Pancreas (tissue), 10 donors: ENCODE data around the gene TSPYL1. TPM values are rescaled to one million over a fixed set of nuclear protein-coding genes. Genes with fewer than 3 reads are reported as not detected.

Source experiments
- ATAC-seq, 4 donors: fragments of 200-7000 bp; cut with Tn5 transposase; one replicate each; pipeline versions ENCODE4 v1.8.0 to v1.9.1; 2020; ENCODE audit warnings: mild to moderate bottlenecking in 4 of 4, moderate library complexity in 4 of 4
- DNase-seq, 6 donors: peaks; one replicate each; pipeline ENCODE4 v3.0.0-alpha.2; 2020
- FAIRE-seq: peaks from 2 replicates; lab custom pipeline; 2012; peaks lifted over from hg19 to GRCh38; lab: Jason Lieb, UNC
- H3K27ac ChIP-seq, 4 donors: fragments of 200-600 bp; sonication (generic); 1 replicate in 3 of 4; 2 replicates in 1 of 4; pipeline versions ENCODE4 v1.5.0 to v1.8.0; 2020
- H3K27me3 ChIP-seq, 4 donors: fragments of 200-600 bp; one replicate each; pipeline ENCODE4 v1.8.0; 2021
- H3K36me3 ChIP-seq, 3 donors: fragments of 200-600 bp; sonication (generic) in 1 of 3; one replicate each; pipeline versions ENCODE4 v1.5.0 to v1.8.0; 2020 to 2021
- H3K4me1 ChIP-seq, 3 donors: fragments of 200-600 bp; one replicate each; pipeline ENCODE4 v1.8.0; 2021
- H3K4me3 ChIP-seq, 4 donors: fragments of 200-600 bp; sonication (generic) in 2 of 4; one replicate each; pipeline versions ENCODE4 v1.5.0 to v1.8.0; 2020 to 2021
- H3K9me3 ChIP-seq, 4 donors: fragments of 200-600 bp; one replicate each; pipeline ENCODE4 v1.8.0; 2021
- WGBS, 2 donors: extraction: QIAGEN DNeasy Blood & Tissue Kit; methylation state at CpG; one replicate each; pipeline ENCODE4 v1.1.7; 2013; 5-methylcytosine and 5-hydroxymethylcytosine counted together
- intact Hi-C, 3 donors: fragments of 100-400 bp; cut with DNase I; formaldehyde crosslinking; loops; one replicate each; pipeline versions ENCODE4 v1.11.1 to v1.14.2; 2022
- polyA plus RNA-seq, 2 donors: library from polyadenylated mRNA; stranded (reverse); fragments of 200-250 nt; gene quantifications; one replicate each; pipeline ENCODE4 v1.2.3, GENCODE V29; 2013
- total RNA-seq, 6 donors: library from RNA; stranded (reverse); fragmentation: NEBNext Ultra II Directional in 4 of 6; extraction: Animal tissue kit (Norgen Biotek cat#: 25700) in 4 of 6; gene quantifications; one replicate each; pipeline versions ENCODE4 v1.2.1 to v1.2.4, GENCODE V29; 2021 to 2023
- TF ChIP-seq, protein P1 (sequence below), 4 donors: fragments of 200-600 bp; sonication (generic) in 3 of 4; IDR thresholded peaks; one replicate each; pipeline versions ENCODE4 v1.5.0 to v1.8.0; 2021; ENCODE audit warnings: antibody characterized with exemption in 4 of 4
- donor health status: healthy with polysubstance abuse.
- donor health status: DM: no; HTN: no; CAD: no; lungs with moderate emphysema.
- donor health status: DM: no; HTN: no; CAD: no.
- donor health status: control.
- donor health status: control.
- donor health status: Bipolar disorder and iron deficiency.
- donor health status: DM: yes; HTN: yes; CAD: no.
- donor health status: DM: no; HTN: no; CAD: no.
- donor health status: DM: no; HTN: no; CAD: no.
- donor health status: DM: yes; HTN: yes; CAD: no.

The TSPYL1 gene
- total RNA-seq (10 to 100 TPM; 29.4 to 50.3 (median 44.0) TPM), polyA plus RNA-seq (10 to 100 TPM; 11.9 to 23.6 TPM)

GRCh38 chr6:116279232-116280160, at the start of gene TSPYL1:
Gene TSPYL1 (minus strand): TSS chr6:116279930. CDS start chr6:116279830, 100 bp downstream.
- 0% methylated on average over 71 of the region's 71 CpGs for WGBS, 2 donors
- peak; percentile 94 to 98 (median 96) for ATAC-seq
- peak; percentile 93 to 97 (median 96) for DNase-seq
- Histone ChIP-seq H3K4me1 (peaks cover 6 to 43% (median 19%) of the 10 kb centered on the region in 3 donors), H3K9me3 (no peaks in the 10 kb centered on the region), H3K27me3 (no peaks in the 10 kb centered on the region), H3K27ac (peak within 1 kb of the TSS; percentile 91 to 99 (median 98)), H3K4me3 (peak within 1 kb of the TSS; percentile 59 to 98 (median 86)), H3K36me3 (peaks cover 0 to 4% (median 0%) of the 10 kb centered on the region in 3 donors)
- FAIRE-seq = peak; percentile 95
- TF ChIP-seq, protein P1, sequence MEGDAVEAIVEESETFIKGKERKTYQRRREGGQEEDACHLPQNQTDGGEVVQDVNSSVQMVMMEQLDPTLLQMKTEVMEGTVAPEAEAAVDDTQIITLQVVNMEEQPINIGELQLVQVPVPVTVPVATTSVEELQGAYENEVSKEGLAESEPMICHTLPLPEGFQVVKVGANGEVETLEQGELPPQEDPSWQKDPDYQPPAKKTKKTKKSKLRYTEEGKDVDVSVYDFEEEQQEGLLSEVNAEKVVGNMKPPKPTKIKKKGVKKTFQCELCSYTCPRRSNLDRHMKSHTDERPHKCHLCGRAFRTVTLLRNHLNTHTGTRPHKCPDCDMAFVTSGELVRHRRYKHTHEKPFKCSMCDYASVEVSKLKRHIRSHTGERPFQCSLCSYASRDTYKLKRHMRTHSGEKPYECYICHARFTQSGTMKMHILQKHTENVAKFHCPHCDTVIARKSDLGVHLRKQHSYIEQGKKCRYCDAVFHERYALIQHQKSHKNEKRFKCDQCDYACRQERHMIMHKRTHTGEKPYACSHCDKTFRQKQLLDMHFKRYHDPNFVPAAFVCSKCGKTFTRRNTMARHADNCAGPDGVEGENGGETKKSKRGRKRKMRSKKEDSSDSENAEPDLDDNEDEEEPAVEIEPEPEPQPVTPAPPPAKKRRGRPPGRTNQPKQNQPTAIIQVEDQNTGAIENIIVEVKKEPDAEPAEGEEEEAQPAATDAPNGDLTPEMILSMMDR (IDR thresholded peaks at IDR 0.05) = no peak
- intact Hi-C loops = loop anchor here in 1 of 3 donors (10.0 kb wide), 2 partner anchors 245 to 275 kb away; partner anchors contain the start of gene CALHM4

DNA sequence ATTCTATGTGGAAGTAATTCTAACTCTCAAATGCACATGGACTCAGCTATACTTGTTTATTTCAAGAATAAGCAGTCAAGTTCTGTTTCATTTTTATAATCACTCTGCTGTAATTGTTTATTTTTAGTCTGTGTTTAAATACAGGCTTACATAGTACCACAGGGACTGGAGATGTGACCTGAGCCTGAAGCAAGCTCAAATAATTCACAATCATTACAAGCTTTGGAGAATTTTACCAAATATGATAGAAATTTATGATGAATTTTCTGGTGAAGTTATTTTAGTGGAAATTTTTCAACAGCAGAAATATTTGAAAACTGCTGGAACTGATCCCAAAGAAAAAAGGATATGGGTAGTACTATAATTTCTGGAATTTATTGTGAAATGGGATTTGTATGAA, 49.4 kb upstream of the TSPYL1 start:
- no peaks in the 10 kb centered on the region for H3K4me1 ChIP-seq
- no peak overlapping the region for H3K4me3 ChIP-seq
- intact Hi-C loops = no loop called here
- ATAC-seq (no peak), FAIRE-seq (no peak), DNase-seq (no peak)
- no peaks in the 10 kb centered on the region for H3K9me3 ChIP-seq
- no peaks in the 10 kb centered on the region for H3K27me3 ChIP-seq
- TF ChIP-seq, protein P1 (IDR thresholded peaks at IDR 0.05) = no peak
- H3K27ac ChIP-seq = no peak overlapping the region
- H3K36me3 ChIP-seq = no peaks in the 10 kb centered on the region

DNA sequence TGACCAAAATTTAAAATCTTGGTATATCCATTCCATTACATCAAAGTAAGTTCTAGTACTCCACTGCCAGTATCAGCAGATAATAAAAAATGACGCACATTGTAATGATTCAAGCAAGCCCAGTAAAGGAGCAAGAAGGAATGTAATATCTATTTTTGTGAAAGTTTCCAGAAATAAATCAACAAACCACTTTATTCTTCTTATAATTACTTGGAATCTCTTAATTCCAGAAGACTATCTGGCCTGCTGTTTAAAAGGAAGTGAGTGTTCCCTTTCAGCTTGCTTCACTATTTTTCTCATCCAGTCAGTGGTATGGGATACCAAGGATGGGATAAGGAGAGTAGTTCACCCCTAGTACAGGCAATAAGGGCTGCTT, 48.8 kb upstream of the TSPYL1 start:
- FAIRE-seq (peak; percentile 20), ATAC-seq (no peak), DNase-seq (no peak)
- TF ChIP-seq, protein P1 (IDR thresholded peaks at IDR 0.05) = no peak
- Histone ChIP-seq H3K4me3 (no peak overlapping the region), H3K27ac (no peak overlapping the region), H3K36me3 (no peaks in the 10 kb centered on the region), H3K9me3 (no peaks in the 10 kb centered on the region), H3K27me3 (no peaks in the 10 kb centered on the region), H3K4me1 (no peaks in the 10 kb centered on the region)
- WGBS, 2 donors = 86 to 88% methylated on average over 1 of the region's 1 CpG
- intact Hi-C loops = no loop called here

DNA sequence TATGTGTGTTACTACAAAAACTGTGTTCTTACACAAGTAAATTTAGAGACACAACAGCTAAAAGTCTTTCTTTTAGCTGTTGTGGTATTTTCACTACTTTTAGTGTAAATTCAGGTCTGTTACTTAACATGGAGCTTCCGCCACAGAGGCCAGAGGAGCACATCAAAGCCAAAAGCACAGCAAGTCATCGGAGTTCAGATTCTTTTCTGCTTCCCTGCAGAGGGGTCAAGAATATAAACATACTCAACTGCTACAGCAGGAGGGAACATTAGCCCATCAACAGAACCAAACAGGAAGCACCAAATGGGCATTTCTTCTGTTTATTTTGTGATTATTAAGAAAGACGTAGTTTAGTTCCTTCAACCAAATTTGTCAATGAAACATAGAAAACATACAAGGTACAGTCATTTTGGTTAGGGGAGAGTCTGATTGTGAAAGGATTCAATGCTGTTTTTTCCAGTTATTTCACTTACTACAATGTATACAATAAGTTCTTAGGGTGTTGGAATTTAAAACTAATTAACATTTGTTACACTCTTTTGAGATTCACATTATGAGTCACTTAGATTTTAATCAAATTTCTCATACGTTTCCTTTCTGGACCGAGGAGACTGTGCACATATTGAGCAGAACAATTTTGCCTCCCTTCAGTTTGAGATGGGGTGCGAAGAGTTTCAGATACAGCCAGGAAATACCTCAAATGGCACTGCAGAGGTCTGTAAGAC, 48.2 kb upstream of the TSPYL1 start:
- H3K4me3 ChIP-seq = no peak overlapping the region
- ATAC-seq (no peak), FAIRE-seq (no peak), DNase-seq (no peak)
- no peaks in the 10 kb centered on the region for H3K9me3 ChIP-seq
- 82 to 89% methylated on average over 6 of the region's 6 CpGs for WGBS, 2 donors
- TF ChIP-seq, protein P1 (IDR thresholded peaks at IDR 0.05) = no peak
- H3K4me1 ChIP-seq = no peaks in the 10 kb centered on the region
- no peaks in the 10 kb centered on the region for H3K27me3 ChIP-seq
- H3K36me3 ChIP-seq = no peaks in the 10 kb centered on the region
- H3K27ac ChIP-seq = no peak overlapping the region
- intact Hi-C loops = no loop called here
